NCI-H1694 treated with DMSO at 0.1 percent for 48 hours (cell line): Measurements from ENCODE around the gene CD14.
A peak's percentile ranks its signal among the peaks of the same experiment; 100 is the strongest.
"Not testable (repeated sequence)": the region's sequence is repeated elsewhere in the genome, so short reads cannot be mapped to it uniquely, and the experiment has no call there.

Experiments
- DNase-seq: peaks from one replicate; lab custom pipeline; 2025; lab: John Stamatoyannopoulos, UW

Gene CD14

GRCh38 chr5:140633021-140633471, at the start of gene CD14:
Gene CD14, minus strand, starts transcription at chr5:140633175. Its CDS starts 104 bp downstream, at chr5:140633071.
- no peak for DNase-seq

- DNase-seq: no peak
Observed at GRCh38 chr5:140678993-140679392, 46.0 kb upstream of the CD14 start.

GRCh38 chr5:140677947-140678346, 45.0 kb upstream of the CD14 start:
- DNase-seq: no peak

DNA sequence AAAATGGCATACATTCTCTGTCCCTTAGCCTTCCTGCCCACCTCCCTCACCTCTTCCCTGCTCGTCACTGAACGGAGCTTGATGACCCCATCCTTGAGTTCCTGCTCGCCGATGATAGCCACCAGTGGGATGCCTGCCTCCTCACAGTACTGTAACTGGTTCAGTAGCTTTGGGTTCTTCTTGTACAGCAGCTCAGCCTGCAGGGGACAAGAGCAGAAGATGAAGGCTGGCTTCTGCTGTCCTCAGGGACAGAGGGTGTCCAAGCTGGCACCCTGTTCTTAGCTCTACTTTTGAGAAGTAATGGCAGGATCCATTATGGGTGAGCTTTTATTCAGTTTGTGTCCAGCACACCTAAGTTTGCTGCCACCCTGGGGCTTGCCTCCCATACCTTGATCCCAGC, 41.7 kb upstream of the CD14 start:
- DNase-seq: no peak

DNA sequence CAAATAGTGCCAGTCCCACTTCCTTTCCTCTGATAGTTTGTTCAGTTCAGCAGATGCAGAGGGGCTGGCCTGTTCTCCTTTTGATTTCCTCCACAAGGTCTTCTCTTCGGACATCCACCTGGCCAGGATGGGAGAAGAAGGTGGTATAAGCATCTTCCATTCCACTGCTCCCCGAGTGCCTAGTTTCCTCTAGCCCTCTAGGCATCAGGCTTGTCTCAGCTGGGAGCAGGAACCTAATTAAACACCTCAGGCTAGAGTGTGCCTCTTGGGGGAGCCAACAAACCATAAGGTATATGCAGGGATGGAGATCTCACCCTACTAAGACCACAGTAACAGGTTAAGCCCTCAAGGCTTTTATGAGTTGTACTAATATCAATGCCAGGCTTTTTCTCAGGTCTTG, 41.2 kb upstream of the CD14 start:
- DNase-seq: no peak

- no peak for DNase-seq
Observed at GRCh38 chr5:140673187-140673976, 40.4 kb upstream of the CD14 start, which contains the start of gene DND1. Gene DND1, minus strand, starts transcription at chr5:140673576. Its CDS starts 34 bp downstream, at chr5:140673542.

GRCh38 chr5:140672455-140673186, 39.6 kb upstream of the CD14 start:
- DNase-seq: no peak

GRCh38 chr5:140671472-140672125, 38.6 kb upstream of the CD14 start:
- DNase-seq: no peak

GRCh38 chr5:140671035-140671434, 38.1 kb upstream of the CD14 start:
- not testable (repeated sequence) for DNase-seq

GRCh38 chr5:140664359-140665119, 31.6 kb upstream of the CD14 start, which contains the start of gene WDR55:
Gene WDR55, plus strand, starts transcription at chr5:140664904. Its CDS starts 9 bp downstream, at chr5:140664913.
- peak; percentile 83 for DNase-seq

DNA sequence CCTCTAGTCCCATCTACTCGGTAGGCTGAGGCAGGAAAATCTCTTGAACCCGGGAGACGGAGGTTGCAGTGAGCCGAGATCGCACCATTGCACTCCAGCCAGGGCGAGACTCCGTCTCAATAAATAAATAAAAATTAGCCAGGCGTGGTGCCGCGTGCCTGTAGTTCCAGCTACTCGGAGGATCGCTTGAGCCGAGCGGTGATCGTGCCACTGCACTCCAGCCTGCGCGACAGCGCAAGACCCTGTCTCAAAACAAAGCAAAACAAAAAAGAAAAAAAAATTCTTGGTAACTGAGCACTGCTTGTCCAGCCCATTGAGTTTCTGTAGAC, 31.0 kb upstream of the CD14 start:
- DNase-seq: no peak

- DNase-seq: not testable (repeated sequence)
Observed at GRCh38 chr5:140660371-140660770, 27.4 kb upstream of the CD14 start.

DNA sequence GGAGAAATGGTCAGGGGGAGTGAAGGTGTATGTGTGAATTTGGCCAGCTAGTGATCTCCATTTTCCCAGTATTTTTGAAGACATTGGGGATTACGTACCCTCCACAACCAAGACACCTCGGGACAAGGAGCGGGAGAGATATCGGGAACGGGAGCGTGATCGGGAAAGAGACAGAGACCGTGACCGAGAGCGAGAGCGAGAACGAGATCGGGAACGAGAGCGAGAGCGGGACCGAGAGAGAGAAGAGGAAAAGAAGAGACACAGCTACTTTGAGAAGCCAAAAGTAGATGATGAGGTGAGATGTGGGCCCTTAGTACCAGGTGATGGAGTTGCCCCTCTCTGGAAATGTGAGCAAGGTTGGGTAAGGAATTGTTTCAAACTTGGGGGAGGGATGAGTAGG, 25.9 kb upstream of the CD14 start:
- no peak for DNase-seq

- DNase-seq: no peak
Observed at GRCh38 chr5:140647042-140647419, 14.1 kb upstream of the CD14 start.

DNA sequence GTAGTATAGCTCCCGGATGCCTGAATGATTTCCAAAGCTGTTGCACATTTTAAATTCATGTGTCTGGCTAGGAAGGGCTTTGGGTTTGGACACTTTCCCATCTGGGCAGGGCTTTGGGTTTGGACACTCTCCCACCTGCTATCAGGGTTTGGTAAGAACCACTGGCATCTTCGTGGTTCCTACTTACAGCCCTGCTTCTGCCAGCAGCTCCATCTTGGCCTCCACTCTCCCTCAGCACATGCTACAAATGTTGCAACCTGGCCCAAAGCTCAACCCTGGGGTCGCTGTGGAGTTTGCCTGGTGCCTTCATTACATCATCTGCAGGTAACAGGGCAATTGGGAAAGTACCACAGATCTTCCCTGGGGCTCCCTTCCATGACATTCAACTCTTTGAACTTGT, 9.7 kb upstream of the CD14 start:
- DNase-seq: no peak

DNA sequence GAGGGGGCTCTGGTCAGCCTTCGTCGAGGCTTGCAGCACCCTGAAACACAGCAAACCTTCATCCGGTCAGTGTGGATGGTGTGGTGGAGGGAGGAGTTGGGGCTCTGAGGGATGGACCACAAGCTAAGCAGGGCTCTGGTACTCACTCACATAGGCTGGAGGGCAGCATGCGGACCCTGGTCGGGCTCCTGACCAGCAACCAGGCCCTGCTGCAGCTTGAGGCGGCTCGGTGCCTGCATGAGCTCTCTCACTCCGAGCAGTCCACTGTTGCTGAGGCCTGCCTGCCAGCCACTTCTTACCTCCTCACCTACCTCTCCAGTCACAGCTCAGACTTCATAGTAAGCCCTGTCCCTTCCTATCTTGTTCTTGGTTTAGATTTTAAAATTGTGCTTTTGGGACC, 8.7 kb upstream of the CD14 start:
- no peak for DNase-seq

- peak; percentile 82 for DNase-seq
Observed at GRCh38 chr5:140639148-140639981, 6.4 kb upstream of the CD14 start, which contains the start of gene TMCO6. Gene TMCO6, plus strand, starts transcription at chr5:140639451. Its CDS starts 77 bp downstream, at chr5:140639528.

DNA sequence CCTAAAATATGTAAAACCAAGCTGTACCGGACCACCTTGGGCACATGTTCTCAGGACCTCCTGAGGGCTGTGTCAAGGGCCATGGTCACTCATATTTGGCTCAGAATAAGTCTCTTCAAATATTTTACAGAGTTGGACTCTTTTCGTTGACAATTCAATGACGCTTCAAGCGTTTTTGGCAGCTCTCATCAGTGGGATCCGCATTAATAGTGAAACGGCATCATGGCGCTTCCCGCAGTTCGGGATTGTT, 5.8 kb upstream of the CD14 start:
- DNase-seq: not testable (repeated sequence)

GRCh38 chr5:140637371-140638100, 4.6 kb upstream of the CD14 start:
- DNase-seq: no peak
